RWPE2 (cell line): ENCODE results near the gene IRAK3.
"Not testable (repeated sequence)": the region's sequence is repeated elsewhere in the genome, so short reads cannot be mapped to it uniquely, and the experiment has no call there.

Experiments used
- ATAC-seq: fragments of 200-7000 bp; cut with Tn5 transposase; 3 replicates; pipeline ENCODE4 v1.9.1; 2021; ENCODE audit warnings: low read depth
- DNase-seq: peaks from one replicate; pipeline ENCODE4 v3.0.0-alpha.2; 2020; ENCODE audit warnings: low spot score
- H3K27ac ChIP-seq: fragments of 450-650 bp; 2 replicates; pipeline ENCODE4 v1.5.1; 2017; ENCODE audit warnings: mild to moderate bottlenecking; ENCODE audit not compliant: poor library complexity, severe bottlenecking
- H3K27me3 ChIP-seq: fragments of 250-450 bp; sonication (Bioruptor Pico); 2 replicates; pipeline ENCODE4 v1.5.1; 2021; ENCODE audit warnings: mild to moderate bottlenecking, moderate library complexity; ENCODE audit not compliant: insufficient read depth, poor library complexity, severe bottlenecking
- H3K36me3 ChIP-seq: fragments of 250-450 bp; sonication (Bioruptor Pico); 2 replicates; pipeline ENCODE4 v1.5.1; 2020; ENCODE audit warnings: low read depth, mild to moderate bottlenecking, moderate library complexity
- H3K4me1 ChIP-seq: fragments of 250-450 bp; sonication (Bioruptor Pico); 2 replicates; pipeline ENCODE4 v1.5.1; 2021; ENCODE audit warnings: mild to moderate bottlenecking, moderate library complexity; ENCODE audit not compliant: insufficient read depth, poor library complexity, severe bottlenecking
- H3K4me3 ChIP-seq: fragments of 250-450 bp; sonication (Bioruptor Pico); 2 replicates; pipeline ENCODE4 v1.5.1; 2021; ENCODE audit warnings: mild to moderate bottlenecking, moderate library complexity; ENCODE audit not compliant: severe bottlenecking
- H3K9me3 ChIP-seq: fragments of 250-450 bp; sonication (Bioruptor Pico); 2 replicates; pipeline ENCODE4 v1.5.1; 2021; ENCODE audit warnings: mild to moderate bottlenecking, moderate library complexity; ENCODE audit not compliant: severe bottlenecking
- TF ChIP-seq, protein P1 (sequence below): fragments of 450-650 bp; IDR thresholded peaks from one replicate; pipeline ENCODE4 v1.5.1; 2017; ENCODE audit warnings: mild to moderate bottlenecking, moderate library complexity; ENCODE audit not compliant: poor library complexity, severe bottlenecking

The IRAK3 gene

DNA sequence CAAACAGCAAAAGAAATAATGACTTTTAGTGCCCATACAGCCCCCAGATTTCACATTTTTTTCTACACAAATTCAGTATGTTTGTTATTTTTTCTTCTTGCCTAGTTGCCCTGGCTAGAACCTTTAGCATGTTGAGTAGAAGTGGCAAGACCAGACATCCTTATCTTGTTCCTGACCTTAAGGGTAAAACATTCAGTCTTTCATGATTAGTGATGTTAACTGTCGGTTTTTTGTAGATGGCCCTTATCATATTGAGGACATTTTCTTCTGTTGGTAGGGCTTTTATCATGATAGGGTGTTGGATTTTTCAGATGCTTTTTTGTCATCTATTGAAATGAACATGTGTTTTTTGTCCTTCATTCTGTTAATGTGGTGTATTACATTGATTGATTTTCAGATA is 17.1 kb downstream of the IRAK3 start:
- Histone ChIP-seq H3K27ac (no peak overlapping the region), H3K9me3 (no peaks in the 10 kb centered on the region), H3K4me1 (no peaks in the 10 kb centered on the region), H3K4me3 (no peak overlapping the region), H3K36me3 (no peaks in the 10 kb centered on the region), H3K27me3 (no peaks in the 10 kb centered on the region)
- TF ChIP-seq, protein P1, sequence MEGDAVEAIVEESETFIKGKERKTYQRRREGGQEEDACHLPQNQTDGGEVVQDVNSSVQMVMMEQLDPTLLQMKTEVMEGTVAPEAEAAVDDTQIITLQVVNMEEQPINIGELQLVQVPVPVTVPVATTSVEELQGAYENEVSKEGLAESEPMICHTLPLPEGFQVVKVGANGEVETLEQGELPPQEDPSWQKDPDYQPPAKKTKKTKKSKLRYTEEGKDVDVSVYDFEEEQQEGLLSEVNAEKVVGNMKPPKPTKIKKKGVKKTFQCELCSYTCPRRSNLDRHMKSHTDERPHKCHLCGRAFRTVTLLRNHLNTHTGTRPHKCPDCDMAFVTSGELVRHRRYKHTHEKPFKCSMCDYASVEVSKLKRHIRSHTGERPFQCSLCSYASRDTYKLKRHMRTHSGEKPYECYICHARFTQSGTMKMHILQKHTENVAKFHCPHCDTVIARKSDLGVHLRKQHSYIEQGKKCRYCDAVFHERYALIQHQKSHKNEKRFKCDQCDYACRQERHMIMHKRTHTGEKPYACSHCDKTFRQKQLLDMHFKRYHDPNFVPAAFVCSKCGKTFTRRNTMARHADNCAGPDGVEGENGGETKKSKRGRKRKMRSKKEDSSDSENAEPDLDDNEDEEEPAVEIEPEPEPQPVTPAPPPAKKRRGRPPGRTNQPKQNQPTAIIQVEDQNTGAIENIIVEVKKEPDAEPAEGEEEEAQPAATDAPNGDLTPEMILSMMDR, result no peak
- ATAC-seq, result no peak
- no peak for DNase-seq

DNA sequence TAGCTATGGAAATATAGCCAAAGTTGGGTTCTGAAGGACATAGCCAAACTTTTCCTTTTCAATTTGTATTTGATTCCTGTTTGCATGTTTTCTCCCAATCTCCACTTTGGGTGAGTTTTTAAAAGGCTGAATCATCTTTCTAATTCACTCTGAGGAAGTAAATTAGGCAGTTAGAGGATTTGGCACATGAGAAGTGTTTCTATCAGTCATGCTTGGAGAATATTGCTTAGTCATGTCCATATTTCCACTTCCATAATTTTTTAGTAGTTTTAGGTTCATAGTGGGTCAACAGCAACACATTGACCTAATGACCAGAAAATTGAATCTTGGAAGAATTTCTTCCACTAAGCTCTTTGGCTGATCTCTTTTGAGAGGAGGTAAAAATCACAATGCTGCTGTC is 21.8 kb downstream of the IRAK3 start:
- no peak for DNase-seq

DNA sequence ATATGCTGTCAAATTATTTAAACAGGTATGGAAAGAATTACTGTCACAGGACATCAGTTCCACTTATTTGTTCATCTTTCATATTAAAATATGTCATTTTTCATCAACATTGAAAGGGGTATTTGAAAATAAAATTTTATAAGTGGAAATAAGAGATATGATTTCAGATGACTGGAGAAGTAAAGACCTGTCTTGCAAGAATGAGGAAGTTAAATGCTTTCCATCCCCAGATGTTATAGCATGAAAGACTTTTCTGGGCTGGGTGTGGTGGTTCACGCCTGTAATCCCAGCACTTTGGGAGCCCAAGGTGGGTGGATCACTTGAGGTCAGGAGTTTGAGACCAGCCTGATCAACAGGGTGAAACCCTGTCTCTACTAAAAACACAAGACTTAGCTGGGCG is 22.6 kb downstream of the IRAK3 start:
- not testable (repeated sequence) for H3K27me3 ChIP-seq, H3K4me3 ChIP-seq, ATAC-seq, DNase-seq, H3K9me3 ChIP-seq, H3K36me3 ChIP-seq, H3K27ac ChIP-seq, H3K4me1 ChIP-seq

More for the DNA sequence above, 21.8 kb downstream of the IRAK3 start:
- Histone ChIP-seq H3K27me3 (no peaks in the 10 kb centered on the region), H3K9me3 (no peaks in the 10 kb centered on the region), H3K36me3 (no peaks in the 10 kb centered on the region), H3K4me1 (peaks cover 4% of the 10 kb centered on the region), H3K27ac (no peak overlapping the region), H3K4me3 (no peak overlapping the region)
- ATAC-seq, result no peak
- TF ChIP-seq, protein P1, result no peak

DNA sequence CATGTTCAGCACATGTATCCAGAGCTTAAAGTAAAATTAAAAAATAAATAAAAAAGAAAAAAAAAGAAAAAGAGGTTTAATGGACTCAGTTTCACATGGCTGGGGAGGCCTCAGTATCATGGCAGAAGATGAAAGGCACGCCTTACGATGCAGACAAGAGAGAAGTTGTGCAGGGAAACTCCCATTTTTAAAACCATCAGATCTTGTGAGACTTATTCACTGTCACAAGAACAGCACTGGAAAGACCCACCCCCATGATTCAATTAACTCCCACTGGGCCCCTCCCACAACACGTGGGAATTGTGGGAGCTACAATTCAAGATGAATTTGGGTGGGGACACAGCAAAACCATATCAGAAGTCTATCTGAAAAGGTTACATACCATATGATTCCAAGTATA is 24.0 kb downstream of the IRAK3 start:
- H3K36me3 ChIP-seq, H3K27ac ChIP-seq, H3K9me3 ChIP-seq, ATAC-seq, H3K27me3 ChIP-seq, DNase-seq, H3K4me1 ChIP-seq, H3K4me3 ChIP-seq: not testable (repeated sequence)

DNA sequence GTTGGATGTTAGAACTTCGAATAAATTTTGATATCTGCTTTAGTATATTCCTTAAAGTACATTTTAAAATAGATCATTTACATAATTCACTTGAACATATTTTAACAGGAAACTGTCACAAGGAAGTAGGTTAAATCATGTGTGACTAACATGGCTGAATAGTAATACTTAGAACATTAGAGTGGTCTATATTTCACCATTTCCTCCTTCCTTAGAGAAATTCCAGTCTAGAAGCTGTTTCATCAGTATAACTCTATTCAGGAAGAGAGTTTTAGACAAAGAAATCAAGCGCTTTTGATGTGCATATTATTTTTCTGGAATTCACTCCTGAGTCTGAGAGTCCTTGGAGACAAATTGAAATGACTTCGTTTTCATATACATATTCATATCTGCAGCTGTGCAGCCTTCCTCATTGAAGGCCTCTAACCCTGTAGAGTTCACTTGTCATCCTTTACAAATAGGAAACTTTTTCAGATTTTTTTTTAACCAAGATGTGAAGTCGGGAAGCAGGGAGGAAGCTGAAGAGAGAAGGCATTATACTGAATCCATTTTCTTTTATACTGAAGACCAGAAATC is 28.4 kb downstream of the IRAK3 start:
- Histone ChIP-seq H3K36me3 (no peaks in the 10 kb centered on the region), H3K9me3 (no peaks in the 10 kb centered on the region), H3K27ac (no peak overlapping the region), H3K27me3 (no peaks in the 10 kb centered on the region), H3K4me1 (peaks cover 3% of the 10 kb centered on the region), H3K4me3 (no peak overlapping the region)
- TF ChIP-seq, protein P1, result no peak
- no peak for DNase-seq
- no peak for ATAC-seq

DNA sequence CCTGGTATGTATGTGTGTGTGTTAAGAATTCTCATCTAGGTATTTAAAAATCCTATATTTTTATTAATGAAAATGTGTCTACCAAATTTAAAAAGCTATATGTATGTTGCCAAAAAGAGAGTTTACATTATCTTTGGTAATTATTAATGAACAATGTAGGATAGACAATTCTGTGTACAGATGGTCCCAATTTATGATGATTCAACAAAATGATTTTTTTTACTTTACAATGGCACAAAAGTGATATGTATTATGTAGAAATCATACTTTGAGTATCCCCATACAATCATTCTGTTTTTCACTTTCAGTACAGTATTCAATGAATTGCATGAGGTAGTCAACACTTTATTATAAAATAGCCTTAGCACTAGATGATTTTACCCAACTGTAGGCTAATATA is 39.4 kb downstream of the IRAK3 start:
- Histone ChIP-seq H3K27ac (no peak overlapping the region), H3K9me3 (no peaks in the 10 kb centered on the region), H3K4me3 (no peak overlapping the region), H3K4me1 (no peaks in the 10 kb centered on the region), H3K36me3 (no peaks in the 10 kb centered on the region), H3K27me3 (no peaks in the 10 kb centered on the region)
- TF ChIP-seq, protein P1, result no peak
- DNase-seq, result no peak
- no peak for ATAC-seq
